MV-4-11 (cell line): Measurements from ENCODE around the gene NPFF.
A peak's percentile ranks its signal among the peaks of the same experiment; 100 is the strongest.

ENCODE experiments used
- DNase-seq: peaks from one replicate; lab custom pipeline; 2025; lab: John Stamatoyannopoulos, UW

The NPFF gene

DNA sequence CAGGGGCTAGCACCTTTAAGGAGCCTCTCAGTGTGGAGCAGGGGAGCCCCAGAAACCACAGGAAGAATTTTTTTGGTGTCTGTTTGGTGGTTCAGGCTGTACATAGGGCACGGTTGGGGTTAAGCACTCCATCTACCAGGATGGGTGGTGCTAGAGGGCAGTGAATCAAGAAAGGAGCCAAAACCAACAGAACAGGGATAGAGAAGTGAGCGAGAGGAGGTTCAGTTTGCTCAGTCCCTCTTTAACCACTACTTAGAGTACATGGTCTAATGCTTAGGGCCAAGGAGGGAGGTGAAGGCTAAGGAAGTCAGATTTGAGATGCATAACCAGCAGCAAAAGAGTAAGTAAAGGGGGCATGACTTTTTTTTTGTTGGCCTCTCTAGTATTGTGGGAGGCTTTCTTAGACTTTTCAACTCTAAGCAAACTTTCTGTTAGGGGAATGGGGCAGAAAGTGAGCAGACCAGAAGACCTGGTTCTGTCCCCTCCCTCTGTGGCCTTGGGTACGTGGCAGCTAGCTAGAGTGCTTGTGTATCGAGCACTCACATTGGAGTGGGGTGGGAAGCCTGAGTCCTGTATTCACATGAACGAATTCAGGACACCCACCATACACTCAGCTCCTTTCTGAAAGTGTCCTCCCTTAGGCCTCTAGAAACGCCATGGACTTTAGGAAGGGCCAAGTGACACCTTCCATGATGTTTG is 6.6 kb upstream of the NPFF start:
- no peak for DNase-seq

DNA sequence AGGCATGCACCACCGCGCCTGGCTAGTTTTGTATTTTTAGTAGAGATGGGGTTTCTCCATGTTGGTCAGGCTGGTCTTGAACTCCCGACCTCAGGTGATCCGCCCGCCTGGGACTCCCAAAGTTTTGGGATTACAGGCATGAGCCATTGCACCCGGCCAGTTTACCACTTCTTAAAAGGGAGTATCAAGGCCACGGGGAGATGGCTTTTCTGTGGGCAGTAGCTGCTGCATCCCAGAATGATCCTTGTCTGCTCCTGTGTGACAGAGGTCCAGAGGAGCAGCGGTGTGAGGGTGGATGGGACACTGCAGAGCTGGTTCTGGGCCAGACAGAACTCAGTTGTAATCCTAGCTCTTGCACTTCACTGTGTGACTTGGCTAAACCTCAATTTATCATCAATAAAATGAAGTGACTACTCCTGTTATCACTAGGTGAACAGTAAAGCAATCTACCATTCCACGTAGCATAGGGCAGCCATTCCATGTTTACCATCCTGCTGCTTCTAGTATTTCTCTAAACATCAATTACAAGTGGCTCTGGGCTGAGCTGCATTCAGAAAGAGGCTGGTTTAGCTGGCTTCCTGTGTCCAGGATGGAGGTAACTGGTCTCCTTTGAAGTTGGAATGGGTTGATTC is 3.0 kb upstream of the NPFF start:
- DNase-seq: no peak

DNA sequence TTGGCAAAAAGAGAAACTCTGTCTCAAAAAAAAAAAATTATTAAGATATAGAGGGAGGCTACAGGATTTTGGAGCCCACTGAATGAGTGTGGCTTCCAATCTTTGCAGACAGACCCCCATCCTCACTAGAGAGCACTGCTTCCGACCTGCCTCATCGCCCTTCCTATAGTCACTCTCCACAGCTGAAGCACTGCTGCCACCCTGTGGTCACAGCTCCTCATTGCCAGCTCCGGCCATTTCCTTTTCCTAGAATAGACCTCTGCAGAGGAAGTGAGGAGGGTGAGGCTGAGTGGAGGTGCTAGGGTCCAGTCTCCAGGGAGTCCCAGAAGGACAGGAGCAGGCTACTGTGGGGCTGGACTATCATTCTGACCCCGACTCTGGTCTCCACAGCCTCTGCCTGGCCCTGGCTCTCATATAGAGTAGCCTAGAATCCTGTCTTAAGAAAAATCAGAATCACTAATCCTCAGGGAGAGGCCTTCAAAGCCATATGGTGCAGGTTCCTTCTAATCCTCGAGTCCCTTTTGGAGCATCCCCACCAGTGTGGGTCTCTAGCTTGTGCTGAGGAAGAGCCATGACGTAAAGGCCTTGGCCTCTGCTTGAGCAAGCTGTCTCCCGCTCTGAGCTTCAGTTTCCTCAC is 1.4 kb upstream of the NPFF start:
- peak; percentile 77 for DNase-seq

DNA sequence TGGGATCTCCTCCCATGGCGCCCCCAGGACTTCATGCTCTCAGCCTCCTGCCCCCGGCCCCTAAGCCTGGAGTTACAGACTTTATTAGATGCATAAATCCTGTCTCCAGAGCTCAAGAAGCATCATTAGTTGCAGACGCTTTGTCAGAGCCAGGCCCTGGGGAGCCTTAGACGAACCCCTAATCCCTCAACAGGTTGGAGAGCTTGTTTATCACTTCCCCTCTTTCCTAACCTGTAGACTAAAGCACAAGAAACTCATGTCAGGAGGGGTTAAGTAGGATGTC is 260 bp upstream of the NPFF start:
- DNase-seq: no peak

DNA sequence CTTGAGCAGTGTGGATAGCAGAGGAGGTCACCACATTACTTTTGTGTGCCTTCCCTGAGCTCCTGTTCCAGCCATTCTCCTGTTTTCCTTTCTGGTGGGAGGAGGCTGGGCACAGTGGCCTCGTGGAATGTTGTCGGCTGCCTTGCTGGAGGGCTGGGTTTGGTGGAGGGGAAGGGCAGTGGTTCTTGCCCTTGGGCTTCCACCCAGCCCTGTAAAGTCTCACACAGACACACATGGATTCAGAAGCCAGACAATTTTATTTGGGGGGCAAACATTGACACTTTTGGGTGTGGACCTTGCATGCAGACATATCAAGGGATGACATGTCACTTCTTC is 866 bp downstream of the NPFF start:
- DNase-seq: no peak

DNA sequence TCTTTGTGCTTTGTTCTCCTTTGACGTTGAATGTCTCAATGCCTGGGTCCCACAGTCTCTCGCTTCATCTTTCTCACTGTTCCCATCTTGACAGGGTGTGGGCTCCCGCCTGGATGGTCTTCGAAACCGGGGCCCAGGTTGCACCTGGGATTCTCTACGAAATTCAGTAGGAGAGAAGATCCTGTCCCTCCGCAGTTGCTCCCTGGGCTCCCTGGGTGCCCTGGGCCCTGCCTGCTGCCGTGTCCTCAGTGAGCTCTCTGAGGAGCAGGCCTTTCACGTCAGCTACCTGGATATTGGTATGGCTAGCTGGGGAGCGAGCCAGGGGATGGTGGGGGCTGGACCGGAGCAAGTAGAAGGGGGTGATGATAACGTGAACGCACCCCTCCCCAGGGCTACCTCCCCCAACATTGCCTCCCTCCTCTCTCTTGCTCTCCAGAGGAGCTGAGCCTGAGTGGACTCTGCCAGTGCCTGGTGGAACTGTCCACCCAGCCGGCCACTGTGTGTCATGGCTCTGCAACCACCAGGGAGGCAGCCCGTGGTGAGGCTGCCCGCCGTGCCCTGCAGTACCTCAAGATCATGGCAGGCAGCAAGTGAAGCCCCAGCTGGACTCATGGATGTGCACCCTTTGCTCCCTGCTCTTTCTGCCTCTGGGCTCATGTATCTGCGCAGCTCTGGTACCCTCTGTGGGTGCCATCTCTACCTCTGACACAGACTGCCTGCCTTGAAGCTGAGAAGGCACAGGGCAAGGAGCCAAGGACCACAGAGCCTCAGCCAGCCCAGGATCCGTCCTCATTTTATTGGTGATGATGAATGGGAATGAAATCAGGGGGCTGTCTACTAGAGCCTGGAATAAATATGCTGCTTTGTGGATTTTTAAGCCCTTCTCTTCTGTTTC is 1.5 kb downstream of the NPFF start:
- DNase-seq: no peak

DNA sequence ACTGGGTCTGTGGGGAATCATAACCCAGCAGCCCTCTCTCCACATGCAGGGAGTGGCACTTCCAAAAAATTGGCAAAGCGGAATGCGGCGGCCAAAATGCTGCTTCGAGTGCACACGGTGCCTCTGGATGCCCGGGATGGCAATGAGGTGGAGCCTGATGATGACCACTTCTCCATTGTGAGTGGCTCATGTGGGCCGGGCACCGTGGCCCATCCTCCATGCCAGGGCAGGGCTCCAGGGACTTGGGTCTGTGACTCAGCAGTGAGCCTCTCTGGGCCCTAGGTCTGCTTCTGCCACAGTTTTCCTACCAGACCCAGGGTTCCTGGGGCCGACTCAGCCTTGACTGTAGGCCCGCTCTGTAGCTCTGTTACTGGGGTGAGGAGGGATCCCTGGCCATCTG is 2.2 kb downstream of the NPFF start:
- DNase-seq: no peak

DNA sequence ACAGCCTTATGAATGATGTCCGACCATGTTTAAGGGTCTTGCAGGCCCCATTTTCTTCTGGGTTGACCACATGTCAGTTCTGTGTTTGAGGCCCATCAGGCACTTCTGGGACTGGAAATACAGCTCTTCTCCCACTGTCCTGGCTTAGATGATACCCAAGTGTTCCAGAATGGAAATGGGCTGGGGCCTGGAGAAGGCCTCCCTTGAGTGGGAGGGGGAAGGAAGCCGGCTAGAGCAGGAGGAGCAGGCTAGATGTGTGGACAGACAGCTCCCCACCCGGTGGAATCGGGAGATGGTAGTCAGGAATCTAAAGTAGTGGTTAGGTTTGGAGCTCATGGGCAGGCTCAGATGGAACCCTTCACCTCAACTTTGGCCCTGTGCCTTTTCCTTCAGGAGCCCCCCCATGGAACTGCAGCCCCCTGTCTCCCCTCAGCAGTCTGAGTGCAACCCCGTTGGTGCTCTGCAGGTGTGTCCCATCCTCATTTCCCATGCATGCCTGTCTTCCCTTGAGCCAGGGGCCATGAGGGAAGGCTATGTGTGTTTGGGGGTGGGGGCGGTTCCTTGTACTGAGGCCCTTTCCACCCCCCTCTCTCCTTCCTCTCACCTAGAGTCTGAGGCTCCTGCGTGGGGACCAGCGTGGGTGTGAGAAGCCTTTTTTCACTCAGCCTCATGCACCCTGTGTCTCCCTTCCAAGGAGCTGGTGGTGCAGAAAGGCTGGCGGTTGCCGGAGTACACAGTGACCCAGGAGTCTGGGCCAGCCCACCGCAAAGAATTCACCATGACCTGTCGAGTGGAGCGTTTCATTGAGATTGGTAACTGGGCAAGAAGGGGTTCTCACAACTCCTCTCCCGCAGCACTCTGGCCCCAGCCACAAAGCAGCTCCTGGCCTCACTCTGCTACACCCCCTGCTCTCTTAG is 3.0 kb downstream of the NPFF start:
- DNase-seq: no peak

DNA sequence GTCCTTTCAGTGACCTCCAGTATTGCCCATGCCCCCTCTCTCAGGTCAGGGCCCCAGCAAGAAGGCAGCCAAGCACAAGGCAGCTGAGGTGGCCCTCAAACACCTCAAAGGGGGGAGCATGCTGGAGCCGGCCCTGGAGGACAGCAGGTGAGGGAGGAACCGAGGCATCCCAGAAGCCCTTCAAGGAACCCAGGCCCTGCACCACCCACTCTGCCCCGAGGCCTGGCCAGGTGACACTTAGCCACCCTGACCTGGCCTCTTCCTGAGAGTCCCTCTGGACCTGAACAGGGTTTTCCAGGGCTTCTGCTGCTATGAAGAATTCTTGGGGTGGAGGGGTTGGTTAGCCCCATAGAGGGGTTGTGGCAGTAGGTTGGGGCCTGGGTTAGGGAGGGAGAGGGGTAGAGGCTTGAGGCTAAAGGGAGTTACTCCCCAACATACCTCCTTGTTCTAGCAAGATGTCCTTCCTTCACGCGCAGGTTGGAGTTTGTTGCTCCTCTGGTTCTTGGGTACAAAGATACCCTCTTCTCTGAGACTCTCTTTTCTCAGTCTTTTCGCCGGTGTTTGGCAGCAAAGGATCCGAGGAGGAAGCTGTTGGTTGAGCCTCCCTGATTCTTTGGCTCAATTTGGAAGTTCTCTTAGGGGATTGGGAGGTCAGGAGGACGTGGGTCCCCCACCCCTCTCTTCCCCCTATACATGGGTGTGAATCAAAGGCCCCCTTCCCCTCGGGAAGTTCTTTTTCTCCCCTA is 4.1 kb downstream of the NPFF start:
- no peak for DNase-seq

DNA sequence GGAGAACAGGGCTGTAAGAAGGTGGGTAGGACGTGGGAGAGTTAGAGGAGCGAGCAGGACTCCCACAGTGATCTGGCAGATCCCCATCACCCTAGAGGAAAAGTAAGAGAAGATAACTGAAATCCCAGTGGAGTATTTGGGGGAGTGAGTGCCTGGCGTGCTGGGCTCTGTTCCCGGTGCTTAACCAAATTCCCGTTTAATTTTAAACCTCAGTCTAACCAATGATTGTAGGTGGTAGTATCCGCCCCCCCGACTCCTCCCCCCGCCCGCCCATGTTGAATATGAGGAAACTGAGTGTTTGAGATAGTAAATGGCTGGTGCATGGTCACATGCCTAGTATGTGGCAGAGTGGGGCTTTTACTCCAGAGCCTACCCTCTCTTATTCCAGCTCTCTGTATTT is 5.0 kb downstream of the NPFF start:
- no peak for DNase-seq

DNA sequence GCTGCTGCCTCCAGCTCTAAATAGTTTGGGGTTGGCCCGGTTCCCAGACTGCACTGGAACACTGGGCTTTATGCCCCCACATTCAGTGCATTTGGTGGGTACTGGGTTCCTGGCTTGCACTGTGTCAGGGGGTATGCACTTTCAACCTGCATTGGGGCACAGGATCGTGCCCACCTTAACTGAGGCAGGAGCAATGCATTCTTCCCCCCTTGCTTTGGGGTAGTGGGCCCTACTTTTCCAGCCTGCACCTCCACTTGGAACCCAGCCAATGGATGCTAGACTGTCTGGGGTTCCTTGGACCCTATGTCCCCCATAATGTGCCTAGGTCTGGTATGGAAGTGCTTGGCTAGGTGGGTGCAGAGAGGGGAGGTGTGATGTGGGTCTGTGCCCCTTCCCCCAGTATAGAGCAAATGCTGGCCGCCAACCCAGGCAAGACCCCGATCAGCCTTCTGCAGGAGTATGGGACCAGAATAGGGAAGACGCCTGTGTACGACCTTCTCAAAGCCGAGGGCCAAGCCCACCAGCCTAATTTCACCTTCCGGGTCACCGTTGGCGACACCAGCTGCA is 5.6 kb downstream of the NPFF start:
- no peak for DNase-seq

DNA sequence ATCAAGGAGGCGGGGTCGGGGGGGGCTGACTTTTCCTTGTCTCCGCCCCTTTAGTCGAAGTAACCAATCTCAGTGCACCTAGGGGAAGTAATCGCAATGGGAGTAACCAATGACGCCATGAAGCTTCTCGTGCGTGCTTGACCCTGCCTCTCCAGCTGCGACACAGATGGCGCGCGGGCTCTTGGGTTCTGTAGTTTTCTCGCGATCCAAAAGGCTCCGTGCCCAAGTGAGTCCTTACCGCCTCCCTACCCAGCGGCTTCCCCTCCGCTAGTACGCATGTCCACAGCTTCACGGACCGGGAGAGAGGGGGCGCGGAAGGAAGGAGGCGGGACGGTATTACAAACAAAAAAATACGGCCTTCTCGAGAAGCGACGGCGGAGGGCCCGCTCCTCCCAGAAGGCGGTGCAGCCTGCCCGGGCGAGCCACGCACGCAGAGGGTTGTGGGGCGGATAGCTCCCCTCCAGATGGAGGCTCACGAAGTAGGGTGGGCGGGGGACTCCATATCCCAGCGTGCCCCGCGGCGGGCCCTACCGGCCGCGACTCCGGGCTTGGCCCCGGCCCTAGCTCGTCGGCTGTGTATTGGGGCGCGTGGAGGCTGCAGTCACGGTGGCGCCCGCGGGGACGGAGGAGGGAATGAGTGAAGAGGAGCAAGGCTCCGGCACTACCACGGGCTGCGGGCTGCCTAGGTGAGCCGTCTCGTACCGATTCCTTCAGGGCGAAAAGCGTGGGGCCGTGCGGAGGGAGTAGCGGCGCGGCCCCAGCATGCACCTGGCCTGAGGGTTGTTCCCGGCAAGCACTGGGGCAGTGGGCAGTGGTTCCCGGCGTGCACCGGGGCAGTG is 6.3 kb downstream of the NPFF start, which contains the start of gene TARBP2:
TSS of gene TARBP2 (plus strand) at position 508 of the 839 bp plus-strand sequence. CDS start at position 634, 126 bp downstream.
- DNase-seq: peak; percentile 99

DNA sequence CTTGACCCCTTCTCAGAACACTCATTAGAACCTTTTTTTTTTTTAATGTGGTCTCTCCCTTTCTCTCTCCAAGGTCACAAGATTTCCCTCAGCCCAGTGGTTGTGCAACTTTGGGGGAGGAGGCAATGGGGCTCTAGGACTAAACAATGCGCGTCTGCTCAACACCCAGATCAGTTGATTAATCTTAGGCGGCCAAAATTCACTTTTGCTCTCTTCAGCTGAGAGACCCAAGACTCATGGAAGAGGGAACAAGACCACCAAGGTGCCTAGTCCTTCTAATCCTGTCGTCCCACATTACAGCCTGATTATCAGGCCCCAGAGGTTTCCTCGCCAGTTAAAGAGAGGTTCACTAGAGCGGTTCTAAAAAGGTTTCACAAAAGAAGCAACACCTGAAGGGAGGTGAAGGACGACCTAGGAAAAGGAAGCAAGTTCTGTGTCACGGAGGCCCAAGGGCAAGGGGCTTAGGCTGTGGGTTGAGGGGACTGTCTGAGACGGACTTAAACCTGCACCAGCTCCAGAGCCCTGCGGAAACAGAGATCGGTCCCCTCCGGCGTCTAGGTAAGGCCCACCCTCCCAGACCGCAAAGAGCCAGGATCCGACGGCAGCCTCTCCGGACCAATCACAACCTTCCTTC is 7.0 kb downstream of the NPFF start:
- DNase-seq: peak; percentile 78

DNA sequence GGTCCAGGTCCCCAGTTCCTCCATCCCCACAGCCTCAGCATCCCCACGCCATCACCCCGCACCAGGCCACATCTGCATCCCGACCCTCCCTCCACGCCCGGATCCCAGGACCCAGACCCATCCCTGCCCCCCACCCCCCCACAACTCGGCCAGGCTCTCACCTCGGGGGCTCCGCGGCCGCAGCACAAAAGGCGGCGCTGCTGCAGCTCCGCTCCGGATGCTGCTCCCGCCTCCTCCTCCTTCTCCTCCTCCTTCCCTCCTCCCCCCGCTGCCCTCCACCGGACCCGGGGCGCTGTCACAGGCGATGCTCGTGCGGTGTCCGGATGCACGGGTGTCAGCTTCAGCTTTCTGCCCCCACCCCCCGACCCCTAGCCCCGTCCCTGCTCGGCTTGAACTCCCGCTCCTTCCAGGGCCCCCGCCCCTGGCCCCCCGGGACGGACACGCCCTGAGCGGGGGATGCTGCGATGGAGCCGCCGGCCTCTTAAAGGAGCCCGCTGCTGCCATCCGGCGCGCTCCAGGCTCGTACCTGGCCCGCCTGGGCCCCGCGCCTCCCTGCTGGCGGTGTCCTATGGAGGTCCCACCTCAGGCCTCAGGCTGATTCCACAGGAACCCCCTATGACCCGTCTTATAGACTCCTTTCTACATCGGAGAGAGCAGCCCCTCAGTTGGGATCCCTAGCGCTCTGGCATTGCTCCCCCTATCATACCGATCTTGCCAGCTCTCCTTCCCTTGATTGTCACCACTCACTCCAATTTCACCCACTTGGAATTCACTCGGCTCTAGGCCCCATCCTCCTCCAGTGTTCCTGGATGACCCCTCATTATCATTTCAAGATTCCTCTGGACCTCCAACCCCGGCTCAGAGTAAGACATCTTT is 7.8 kb downstream of the NPFF start, which contains the start of gene MAP3K12:
TSS of gene MAP3K12 (minus strand) at position 193 of the 876 bp plus-strand sequence. CDS start 12,067 bp downstream, outside the sequence.
- no peak for DNase-seq

DNA sequence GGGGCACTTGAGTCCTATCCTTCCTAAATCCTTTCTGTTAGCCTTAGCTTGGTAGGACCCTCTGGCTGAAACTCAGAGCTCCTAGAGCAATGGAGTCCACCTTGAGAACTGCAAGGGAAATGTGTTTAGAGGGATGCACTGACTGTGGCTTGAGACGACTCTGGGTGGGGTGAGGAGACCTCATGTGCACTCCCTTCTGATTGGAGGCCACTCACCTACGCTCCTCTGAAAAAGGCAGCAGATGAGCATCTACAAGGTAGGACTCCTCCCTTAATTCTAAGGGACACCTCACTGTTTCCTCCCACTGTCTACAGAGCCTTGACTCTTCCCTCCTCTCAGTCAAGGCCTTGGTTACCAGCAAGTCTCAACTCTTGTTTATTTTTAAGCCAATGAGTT is 9.1 kb downstream of the NPFF start:
- DNase-seq: no peak

DNA sequence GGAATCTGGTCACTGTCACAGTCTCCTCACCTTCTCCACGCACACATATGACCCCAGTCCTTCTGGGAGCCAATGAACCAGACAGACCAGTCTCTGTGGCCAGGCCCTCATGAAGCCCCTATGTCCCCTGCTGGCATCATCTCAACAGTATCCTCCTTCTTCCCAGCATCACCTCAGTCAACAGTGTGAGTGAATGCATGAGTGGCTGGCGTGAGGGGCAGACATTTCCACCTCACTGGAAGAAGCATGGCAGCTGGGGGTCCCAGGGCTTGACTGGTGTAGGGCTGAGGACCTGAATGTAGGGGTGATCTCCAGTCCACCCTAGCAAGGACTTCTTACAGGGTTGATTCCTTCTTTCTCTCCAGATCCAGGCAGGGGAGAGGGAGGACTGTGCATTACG is 9.8 kb downstream of the NPFF start:
- DNase-seq: no peak

DNA sequence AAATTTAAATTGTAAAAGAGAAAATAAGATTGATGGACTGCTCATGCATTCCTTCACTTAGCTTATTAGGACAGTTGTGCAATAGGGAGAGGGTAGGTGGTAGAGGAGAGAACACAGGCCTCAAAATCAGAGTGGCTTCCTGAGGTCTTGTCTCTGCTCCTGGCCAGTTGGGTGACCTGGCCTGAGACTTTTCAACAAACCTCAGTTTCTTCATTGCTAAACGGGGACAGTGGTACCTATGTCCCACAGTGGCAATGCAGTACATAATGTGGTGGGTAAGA is 10.6 kb downstream of the NPFF start:
- no peak for DNase-seq
